Ovary (tissue), 3 donors: ENCODE measurements around the gene HNRNPLL.
"Not testable (repeated sequence)": the region's sequence is repeated elsewhere in the genome, so short reads cannot be mapped to it uniquely, and the experiment has no call there.

Experiments
- CTCF ChIP-seq, 3 donors: fragments of 450-650 bp in 2 of 3; fragments of 200-600 bp in 1 of 3; IDR thresholded peaks; one replicate each; pipeline versions ENCODE4 v1.5.1 to v1.8.0; 2016 to 2022; ENCODE audit warnings: antibody characterized with exemption in 3 of 3, mild to moderate bottlenecking in 1 of 3
- EP300 ChIP-seq: sonication (generic); formaldehyde crosslinking; IDR thresholded peaks from one replicate; pipeline ENCODE4 v1.6.1; 2017; ENCODE audit warnings: antibody characterized with exemption
- POLR2A ChIP-seq: fragments of 450-650 bp; IDR thresholded peaks from one replicate; pipeline ENCODE4 v1.6.1; 2017; ENCODE audit warnings: antibody characterized with exemption, mild to moderate bottlenecking, moderate library complexity
- donor health status: DM: no; HTN: no; CAD: no.

- not testable (repeated sequence) for TF ChIP-seq CTCF (IDR thresholded peaks at IDR 0.05); EP300; POLR2A
Measured at GRCh38 chr2:38609246-38609645, 6.5 kb upstream of the HNRNPLL start.
